GM18526 (cell line): ENCODE measurements around the gene ICA1.

Source experiments
- POLR2A ChIP-seq: IDR thresholded peaks from 3 replicates; pipeline ENCODE4 v1.6.1; 2011; ENCODE audit not compliant: insufficient read length; ENCODE audit errors: extremely low read depth

Gene ICA1

DNA sequence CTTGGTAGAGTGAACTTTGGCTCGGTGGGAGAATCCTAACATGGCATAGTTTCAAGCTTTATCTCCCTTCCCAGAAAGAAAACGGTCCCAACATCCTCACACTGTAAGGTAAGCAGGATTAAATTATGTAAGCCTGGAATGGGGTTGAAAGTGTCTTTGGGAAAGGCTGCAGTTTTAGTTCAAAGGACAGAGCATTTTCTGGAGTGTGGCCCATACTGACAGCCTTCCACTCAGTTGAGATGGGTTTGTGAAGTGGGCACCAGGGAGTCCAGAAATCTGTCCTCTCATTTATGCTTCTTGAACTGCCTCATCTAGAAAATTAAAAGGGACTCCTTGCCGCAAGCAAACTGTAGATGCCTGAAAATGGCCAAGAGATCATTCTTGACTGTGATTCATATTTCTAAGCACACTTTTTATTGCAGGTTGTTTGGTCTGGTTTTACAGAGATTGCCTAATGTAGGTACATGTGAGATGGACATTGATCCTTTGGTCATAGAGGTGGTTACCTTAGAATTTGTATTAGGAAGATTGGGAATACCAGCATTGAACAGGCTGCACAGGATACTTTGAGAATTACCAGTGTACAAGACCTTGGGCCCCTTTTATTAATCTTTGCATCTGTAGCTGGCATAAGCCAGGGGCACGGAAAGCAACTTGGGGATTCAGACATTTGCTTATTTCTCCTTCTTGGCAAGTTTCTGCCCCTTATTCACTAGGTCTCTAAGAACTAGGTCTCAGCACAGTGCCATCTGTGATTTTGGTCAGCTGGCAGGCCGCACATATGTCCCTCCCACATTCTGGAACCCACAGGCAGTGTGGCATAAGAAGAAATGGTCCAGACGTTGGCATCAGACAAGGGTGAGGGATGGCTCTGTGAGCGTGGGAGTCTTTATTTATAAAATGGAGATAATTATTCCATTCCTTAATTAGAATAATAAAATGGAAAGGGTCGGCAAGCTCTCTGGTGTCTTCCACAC is 167.5 kb downstream of the ICA1 start:
- TF ChIP-seq POLR2A, result no peak

DNA sequence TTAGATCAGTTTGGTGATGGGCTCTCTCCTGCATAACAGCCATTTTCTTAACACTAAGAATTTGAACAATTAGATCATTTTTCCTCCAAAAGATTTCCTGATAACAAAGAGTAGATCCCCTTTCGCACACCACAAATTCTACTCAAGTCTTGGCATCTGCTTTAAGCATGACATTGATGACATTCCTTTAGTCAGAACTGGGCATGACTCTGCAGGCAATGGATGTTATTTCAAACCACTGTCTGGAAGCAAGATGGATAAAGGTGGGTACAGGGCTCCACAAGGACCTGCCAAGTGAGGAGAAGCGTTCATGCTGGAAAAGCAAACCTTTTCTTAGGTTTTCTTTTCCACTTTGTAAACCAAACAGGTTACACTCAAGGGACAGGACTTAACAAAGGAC is 169.8 kb downstream of the ICA1 start:
- no peak for TF ChIP-seq POLR2A

DNA sequence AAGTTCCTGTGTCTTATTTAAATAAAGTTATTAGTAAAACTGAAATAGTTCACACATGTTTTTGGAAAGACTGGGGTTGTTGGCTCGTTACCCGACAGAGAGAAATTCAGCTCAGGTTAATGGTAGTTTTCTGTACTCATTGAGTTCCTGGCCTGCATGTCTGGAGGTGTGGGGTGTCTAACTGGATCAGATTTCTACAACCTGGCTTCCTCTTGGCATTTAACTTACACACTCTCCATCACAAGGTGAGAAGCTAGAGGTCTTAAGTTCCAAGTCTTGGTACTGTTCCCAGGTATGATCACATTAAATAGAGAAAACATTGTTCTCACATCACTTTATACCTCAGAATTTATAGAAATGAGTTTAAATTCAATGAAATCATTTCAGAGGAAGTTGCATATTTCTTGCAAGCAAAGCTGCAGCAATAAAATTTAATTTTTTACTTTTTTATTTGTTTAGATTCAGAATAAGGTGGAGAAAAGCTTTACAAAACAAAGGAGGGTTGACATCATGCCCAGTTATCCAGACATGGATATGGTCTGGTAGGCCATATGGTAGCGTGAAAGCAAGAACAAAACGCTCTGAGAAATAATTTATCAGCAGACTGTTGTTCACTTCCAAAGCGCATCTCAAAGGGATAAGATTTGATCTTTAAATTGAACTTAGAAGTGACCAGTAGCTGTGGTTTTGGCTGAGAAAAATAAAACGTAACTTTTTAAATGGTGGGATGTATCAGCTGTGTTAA is 172.8 kb downstream of the ICA1 start:
- no peak for TF ChIP-seq POLR2A

DNA sequence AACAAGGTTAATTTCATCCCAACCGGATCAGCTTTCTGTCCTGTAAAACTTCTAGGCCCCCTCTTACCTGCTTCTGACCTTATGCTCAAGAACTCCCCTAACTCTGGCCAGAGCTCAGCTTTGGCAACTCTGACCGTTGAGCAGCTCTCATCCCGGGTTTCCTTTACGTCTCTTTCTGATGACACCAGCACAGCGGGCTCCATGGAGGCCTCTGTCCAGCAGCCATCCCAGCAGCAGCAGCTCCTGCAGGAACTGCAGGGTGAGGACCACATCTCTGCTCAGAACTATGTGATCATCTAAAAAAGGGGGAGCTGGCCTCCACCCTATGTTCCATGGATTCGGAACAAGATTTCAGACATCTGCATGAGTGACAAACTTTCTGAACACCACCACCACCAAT is 175.7 kb downstream of the ICA1 start:
- TF ChIP-seq POLR2A, result no peak

DNA sequence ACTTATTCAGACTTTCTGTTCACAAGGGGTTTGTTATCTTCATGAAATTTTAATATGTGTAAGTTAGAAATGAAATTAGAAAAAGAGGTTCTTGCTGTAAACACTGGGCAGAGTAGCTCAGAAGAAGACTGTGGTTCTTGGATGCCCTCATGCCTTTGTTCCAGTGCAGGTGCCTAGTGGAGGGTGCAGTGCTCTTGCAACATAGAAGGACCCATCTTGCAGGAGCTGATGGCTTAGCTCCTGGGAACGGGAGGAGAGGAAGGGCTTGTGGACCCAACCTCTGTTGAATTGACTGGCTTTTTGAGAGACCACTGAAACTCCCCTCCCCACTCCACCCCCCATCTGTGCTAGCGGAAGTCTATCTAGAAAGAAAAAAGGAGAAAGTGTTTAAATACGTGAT is 176.5 kb downstream of the ICA1 start:
- TF ChIP-seq POLR2A, result no peak

DNA sequence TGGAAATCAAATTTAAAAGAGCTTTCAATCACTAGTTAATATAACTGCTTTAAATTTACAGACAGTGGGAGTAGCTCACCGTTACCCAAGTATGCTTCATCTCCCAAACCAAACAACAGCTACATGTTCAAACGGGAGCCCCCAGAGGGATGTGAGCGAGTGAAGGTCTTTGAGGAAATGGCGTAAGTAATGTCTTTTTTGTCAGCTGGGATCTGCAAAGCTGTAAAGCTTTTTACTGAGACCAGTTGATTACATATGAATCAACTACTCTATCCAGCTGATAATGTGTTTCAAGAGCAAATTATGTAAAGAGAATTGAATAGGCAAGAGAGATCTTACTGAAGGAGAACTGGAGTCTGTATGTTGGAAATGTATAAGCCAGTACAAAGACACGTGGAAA is 177.1 kb downstream of the ICA1 start:
- no peak for TF ChIP-seq POLR2A

DNA sequence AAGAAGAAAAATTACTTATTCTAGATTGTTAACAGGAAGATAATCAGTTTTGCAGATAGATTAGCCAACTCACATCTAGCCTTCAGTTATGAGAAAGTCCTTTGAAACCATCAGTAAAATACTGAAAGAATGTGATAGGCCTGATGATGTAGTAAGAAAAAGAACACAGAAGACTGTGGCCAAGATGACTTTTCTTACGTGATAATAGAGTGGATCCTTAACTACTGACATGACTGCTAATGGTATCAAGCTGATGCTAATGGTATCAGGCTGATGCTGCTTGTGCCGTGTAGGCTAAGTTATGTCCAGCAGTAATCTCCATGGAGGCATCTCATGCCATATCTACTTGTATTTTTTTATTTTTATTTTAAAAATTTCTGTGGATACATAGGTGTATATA is 179.2 kb downstream of the ICA1 start:
- TF ChIP-seq POLR2A, result no peak

DNA sequence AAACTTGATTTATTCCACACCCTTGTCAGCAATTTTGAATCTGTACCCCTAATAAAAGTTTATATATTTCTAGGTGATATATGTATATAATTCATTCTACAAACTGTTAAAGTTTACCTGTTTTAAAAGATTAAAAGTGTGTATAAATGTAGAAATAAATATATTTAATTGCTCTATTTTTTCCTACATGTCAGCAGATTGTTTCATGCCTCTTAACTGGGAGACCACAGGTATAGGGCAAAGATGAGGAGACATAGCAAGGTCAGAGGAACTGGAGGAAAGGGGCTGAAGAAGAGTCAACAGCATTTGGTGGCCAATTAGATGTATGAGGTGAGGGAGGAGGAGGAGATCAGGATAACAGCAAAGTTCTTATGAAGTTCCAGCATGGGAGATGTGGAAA is 183.5 kb downstream of the ICA1 start:
- TF ChIP-seq POLR2A, result no peak

DNA sequence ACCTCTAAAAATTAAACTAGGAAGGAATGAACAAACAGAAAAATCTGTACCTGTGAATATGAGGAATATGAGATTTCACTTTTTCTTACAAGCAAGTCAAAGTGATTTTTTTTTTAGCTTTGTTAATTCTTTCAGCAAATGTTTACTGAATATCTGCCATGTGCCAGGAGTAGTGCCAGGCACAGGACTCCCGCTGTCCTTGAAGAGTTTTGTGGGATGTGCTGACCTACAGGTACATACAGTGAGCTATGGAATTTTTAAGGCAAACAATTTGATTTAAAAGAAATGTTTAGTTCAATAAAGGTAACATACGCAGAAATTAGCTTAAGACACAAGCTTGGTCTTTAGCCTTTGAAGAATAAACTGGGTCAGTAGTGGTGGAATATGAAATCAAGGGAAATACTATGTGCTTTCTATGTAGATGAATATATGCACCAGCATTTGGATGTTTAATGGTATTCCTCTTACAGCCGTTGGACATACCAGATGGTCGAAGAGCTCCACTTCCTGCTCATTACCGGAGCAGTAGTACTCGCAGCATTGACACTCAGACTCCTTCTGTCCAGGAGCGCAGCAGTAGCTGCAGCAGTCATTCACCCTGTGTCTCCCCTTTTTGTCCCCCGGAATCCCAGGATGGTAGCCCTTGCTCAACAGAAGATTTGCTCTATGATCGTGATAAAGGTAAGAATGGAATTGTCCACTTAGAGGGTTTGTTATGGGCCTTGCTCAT is 191.4 kb downstream of the ICA1 start:
- no peak for TF ChIP-seq POLR2A

DNA sequence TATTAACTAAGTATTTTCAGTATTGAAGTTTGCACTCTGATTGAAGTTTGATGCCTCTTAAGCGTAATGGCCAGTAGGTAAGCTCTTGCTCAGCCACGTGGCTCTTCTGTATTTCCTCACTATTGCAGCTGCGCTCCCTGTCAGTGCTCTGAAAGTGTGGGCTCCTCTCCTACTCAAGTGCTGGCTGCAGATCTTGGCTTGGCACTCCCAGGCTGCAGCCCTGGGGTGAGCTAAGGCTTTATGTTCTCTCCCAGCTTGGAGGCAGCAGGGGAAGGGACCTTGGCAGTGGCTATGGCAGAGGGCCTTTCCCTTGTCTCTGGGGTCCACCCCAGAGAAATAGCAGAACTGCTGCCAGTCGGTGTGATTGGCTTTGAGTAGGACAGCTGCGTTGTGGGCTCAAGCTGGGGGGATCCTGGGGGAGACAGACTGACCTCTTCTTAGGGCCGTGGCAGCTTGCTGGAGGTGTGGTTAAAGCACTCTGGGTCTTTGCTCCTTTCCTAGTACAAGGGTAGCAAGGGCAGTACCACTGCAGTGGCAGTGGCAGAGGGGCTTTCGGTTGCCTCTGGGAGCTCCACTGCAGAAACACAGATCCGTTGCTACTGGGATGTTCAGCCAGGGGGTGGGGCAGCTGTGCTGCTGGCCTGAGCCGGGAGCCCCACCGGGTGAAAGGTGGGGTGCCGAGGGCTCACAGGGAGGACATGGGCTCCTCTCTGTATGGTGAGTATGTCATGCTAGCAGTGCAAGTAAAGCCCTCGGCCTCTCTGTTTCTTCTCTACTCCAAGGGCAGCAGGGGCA is 192.9 kb downstream of the ICA1 start:
- no peak for TF ChIP-seq POLR2A

DNA sequence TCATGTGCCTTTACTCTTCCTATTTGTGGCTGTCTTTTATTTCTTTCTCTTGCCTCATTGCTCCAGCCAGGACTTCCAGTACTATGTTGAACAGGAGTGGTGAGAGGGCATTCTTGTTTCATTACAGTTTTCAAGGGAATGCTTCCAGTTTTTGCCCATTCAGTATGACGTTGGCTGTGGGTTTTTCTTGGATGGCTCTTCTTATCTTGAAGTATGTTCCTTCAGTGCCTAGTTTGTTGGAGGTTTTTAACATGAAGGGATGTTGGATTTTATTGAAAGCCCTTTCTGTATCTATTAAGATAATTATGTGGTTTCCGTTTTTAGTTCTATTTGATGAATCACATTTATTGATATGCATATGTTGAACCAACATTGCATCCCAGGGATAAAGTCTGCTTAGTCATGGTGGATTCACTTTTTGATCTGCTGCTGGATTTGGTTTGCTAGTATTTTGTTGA is 196.6 kb downstream of the ICA1 start:
- no peak for TF ChIP-seq POLR2A

DNA sequence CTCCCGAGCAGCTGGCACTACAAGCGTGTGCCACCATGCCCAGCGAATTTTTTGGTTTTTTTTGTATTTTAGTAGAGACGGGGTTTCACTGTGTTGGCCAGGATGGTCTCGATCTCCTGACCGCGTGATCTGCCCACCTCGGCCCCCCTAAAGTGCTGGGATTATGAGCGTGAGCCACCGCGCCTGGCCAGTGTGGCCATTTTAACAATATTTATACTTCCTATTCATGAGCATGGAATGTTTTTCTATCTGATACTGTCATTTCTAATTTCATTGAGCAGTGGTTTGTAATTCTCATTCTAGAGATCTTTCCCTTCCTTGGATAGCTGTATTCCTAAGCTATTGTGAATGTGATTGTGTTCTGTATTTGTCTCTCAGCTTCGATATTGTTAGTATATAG is 197.1 kb downstream of the ICA1 start:
- TF ChIP-seq POLR2A, result no peak

DNA sequence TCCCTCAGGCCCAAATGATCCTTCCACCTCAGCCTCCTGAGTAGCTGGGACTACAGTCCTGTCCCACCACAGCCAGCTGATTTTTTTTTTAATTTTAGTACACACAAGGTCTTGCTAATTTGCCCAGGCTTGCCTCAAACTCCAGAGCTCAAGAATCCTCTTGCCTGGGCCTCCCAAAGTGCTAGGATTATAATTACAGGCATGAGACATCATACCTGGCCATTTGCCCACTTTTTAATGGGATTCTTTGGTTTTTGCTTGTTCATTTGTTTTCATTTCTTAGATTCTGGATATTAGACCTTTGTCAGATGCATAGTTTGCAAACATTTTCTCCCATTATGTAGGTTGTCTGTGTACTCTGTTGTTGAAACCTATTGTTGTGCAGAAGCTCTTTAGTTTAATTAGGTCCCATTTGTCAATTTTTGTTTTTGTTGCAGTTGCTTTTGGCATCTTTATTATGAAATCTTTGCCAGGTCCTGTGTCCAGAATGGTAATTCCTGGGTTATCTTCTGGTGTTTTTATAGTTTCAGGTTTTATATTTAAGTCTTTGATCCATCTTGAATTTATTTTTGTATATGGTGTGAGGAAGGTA is 198.2 kb downstream of the ICA1 start:
- TF ChIP-seq POLR2A, result no peak
